Fibroblast of lung (primary cell): Measurements from ENCODE around the gene PNLDC1. TPM values are rescaled to one million over a fixed set of nuclear protein-coding genes. Genes with fewer than 3 reads are reported as not detected.

Experiments used
- DNase-seq, 2 donors: peaks; one replicate each; pipeline versions ENCODE4 v3.0.0 to v3.0.0-alpha.2; 2010; ENCODE audit warnings: low read depth in 2 of 2
- H2AFZ ChIP-seq: 2 replicates; pipeline ENCODE4 v1.5.1; 2012; ENCODE audit warnings: low read length, control low read depth, inconsistent platforms
- H3K27ac ChIP-seq: 2 replicates; pipeline ENCODE4 v1.5.1; 2011; ENCODE audit warnings: low read length, control low read depth; ENCODE audit not compliant: insufficient read depth
- H3K27me3 ChIP-seq: 2 replicates; pipeline ENCODE4 v1.5.1; 2011; ENCODE audit warnings: mild to moderate bottlenecking, low read length; ENCODE audit not compliant: control insufficient read depth, insufficient read depth
- H3K36me3 ChIP-seq: 2 replicates; pipeline ENCODE4 v1.5.1; 2011; ENCODE audit warnings: low read length; ENCODE audit not compliant: control insufficient read depth, insufficient read depth
- H3K4me1 ChIP-seq: 2 replicates; pipeline ENCODE4 v1.5.1; 2011; ENCODE audit warnings: low read length; ENCODE audit not compliant: control insufficient read depth, insufficient read depth; ENCODE audit errors: extremely low read depth
- H3K4me2 ChIP-seq: 2 replicates; pipeline ENCODE4 v1.5.1; 2011; ENCODE audit warnings: low read length, control low read depth; ENCODE audit not compliant: insufficient read depth; ENCODE audit errors: extremely low read depth
- H3K4me3 ChIP-seq, 4 experiments: fragments of 200-600 bp in 1 of 4; sonication (generic) in 1 of 4; replicated peaks in 1 of 4; 2 replicates each; pipeline ENCODE4 v1.5.1; 2011 to 2016; ENCODE audit warnings: low read length in 4 of 4, low read depth in 3 of 4, mild to moderate bottlenecking in 3 of 4, control low read depth in 2 of 4, inconsistent platforms in 1 of 4, mixed read lengths in 1 of 4; ENCODE audit not compliant: insufficient read depth in 1 of 4; ENCODE audit errors: control extremely low read depth in 1 of 4
- H3K79me2 ChIP-seq: 2 replicates; pipeline ENCODE4 v1.5.1; 2012; ENCODE audit warnings: mild to moderate bottlenecking, low read length, inconsistent platforms; ENCODE audit not compliant: control insufficient read depth, insufficient read depth
- H3K9ac ChIP-seq: 2 replicates; pipeline ENCODE4 v1.5.1; 2011; ENCODE audit warnings: mild to moderate bottlenecking, low read length, control low read depth; ENCODE audit not compliant: insufficient read depth
- H3K9me3 ChIP-seq: 2 replicates; pipeline ENCODE4 v1.5.1; 2012; ENCODE audit warnings: low read depth, low read length; ENCODE audit not compliant: control insufficient read depth, insufficient read depth
- H4K20me1 ChIP-seq: 2 replicates; pipeline ENCODE4 v1.5.1; 2011; ENCODE audit warnings: low read length; ENCODE audit not compliant: control insufficient read depth, insufficient read depth; ENCODE audit errors: extremely low read depth
- CTCF ChIP-seq, 2 donors: IDR thresholded peaks in 1 of 2; conservative IDR thresholded peaks in 1 of 2; 1 replicate in 1 of 2; 2 replicates in 1 of 2; pipeline ENCODE4 v1.5.1; 2011 to 2012; ENCODE audit warnings: low read length in 2 of 2, control low read depth in 1 of 2, inconsistent platforms in 1 of 2, low read depth in 1 of 2, mild to moderate bottlenecking in 1 of 2
- EZH2 ChIP-seq: IDR thresholded peaks from 2 replicates; pipeline ENCODE4 v1.5.1; 2012; ENCODE audit warnings: low read length, control low read depth, mild to moderate bottlenecking; ENCODE audit errors: missing control alignments
- polyA plus RNA-seq, 2 donors: library from polyadenylated mRNA; depleted of rRNA in 1 of 2; stranded (reverse) in 1 of 2; unstranded in 1 of 2; fragments of >200 nt; gene quantifications; 2 replicates each; pipeline ENCODE4 v1.2.1, GENCODE V29; 2011 to 2012; ENCODE audit warnings: missing spikeins in 1 of 2
- total RNA-seq: library from RNA; depleted of rRNA; stranded (reverse); fragments of >200 nt; gene quantifications from 2 replicates; pipeline ENCODE4 v1.2.1, GENCODE V29; 2014

The PNLDC1 gene
- total and polyA plus RNA-seq, 2 donors (not counting 1 experiment from before 2014, with no cell fraction given), result not detected

GRCh38 chr6:159777240-159777904 is 22.7 kb upstream of the PNLDC1 start:
- no peak for DNase-seq
- Histone ChIP-seq H2AFZ (no peak overlapping the region), H3K4me2 (no peak overlapping the region), H3K36me3 (peaks cover 18% of the 10 kb centered on the region), H3K27me3 (no peaks in the 10 kb centered on the region), H3K9ac (no peak overlapping the region), H3K4me1 (no peaks in the 10 kb centered on the region), H3K4me3 (no peak overlapping the region), H4K20me1 (no peaks in the 10 kb centered on the region), H3K79me2 (peaks cover 6% of the 10 kb centered on the region), H3K9me3 (no peaks in the 10 kb centered on the region), H3K27ac (no peak overlapping the region)
- TF ChIP-seq EZH2 (no peak), CTCF (conservative IDR thresholded peaks at IDR 0.05 in 1 of 2, IDR thresholded peaks at IDR 0.05 in 1 of 2; ENCODE audit: low read depth in 1 of 2, low read length in 2 of 2) (no peak)

GRCh38 chr6:159778131-159778530 is 21.9 kb upstream of the PNLDC1 start:
- Histone ChIP-seq H3K4me1 (no peaks in the 10 kb centered on the region), H3K79me2 (peaks cover 11% of the 10 kb centered on the region), H3K9me3 (no peaks in the 10 kb centered on the region), H4K20me1 (no peaks in the 10 kb centered on the region), H3K4me3 (no peak overlapping the region), H3K4me2 (no peak overlapping the region), H3K27ac (no peak overlapping the region), H3K36me3 (peaks cover 18% of the 10 kb centered on the region), H2AFZ (no peak overlapping the region), H3K9ac (no peak overlapping the region), H3K27me3 (no peaks in the 10 kb centered on the region)
- no peak for DNase-seq
- TF ChIP-seq EZH2 (no peak), CTCF (conservative IDR thresholded peaks at IDR 0.05 in 1 of 2, IDR thresholded peaks at IDR 0.05 in 1 of 2; ENCODE audit: low read depth in 1 of 2, low read length in 2 of 2) (no peak)

- no peak overlapping the region for H3K4me3 ChIP-seq
- no peak overlapping the region for H3K27ac ChIP-seq
- DNase-seq, result no peak
- H3K4me2 ChIP-seq, result no peak overlapping the region
- H2AFZ ChIP-seq, result no peak overlapping the region
- TF ChIP-seq CTCF (conservative IDR thresholded peaks at IDR 0.05 in 1 of 2, IDR thresholded peaks at IDR 0.05 in 1 of 2; ENCODE audit: low read depth in 1 of 2, low read length in 2 of 2) (no peak), EZH2 (no peak)
- H3K9ac ChIP-seq, result no peak overlapping the region
- H3K4me1 ChIP-seq, result no peaks in the 10 kb centered on the region
- no peaks in the 10 kb centered on the region for H3K9me3 ChIP-seq
- no peaks in the 10 kb centered on the region for H4K20me1 ChIP-seq
- H3K36me3 ChIP-seq, result peaks cover 20% of the 10 kb centered on the region
- no peaks in the 10 kb centered on the region for H3K27me3 ChIP-seq
- H3K79me2 ChIP-seq, result peaks cover 13% of the 10 kb centered on the region
Measured at GRCh38 chr6:159778542-159779103, 21.5 kb upstream of the PNLDC1 start.
